Breast epithelium (tissue), 3 donors: ENCODE results near the gene DPYSL3.

Source experiments
- POLR2AphosphoS5 ChIP-seq, 3 donors: sonication (generic); formaldehyde crosslinking; IDR thresholded peaks; one replicate each; pipeline ENCODE4 v1.6.1; 2017; ENCODE audit warnings: antibody characterized with exemption in 3 of 3
- TF ChIP-seq, protein P1 (sequence below), 3 donors: fragments of 450-650 bp; IDR thresholded peaks; one replicate each; pipeline ENCODE4 v1.5.1; 2016 to 2017; ENCODE audit warnings: antibody characterized with exemption in 3 of 3, mild to moderate bottlenecking in 3 of 3, moderate library complexity in 3 of 3

DNA sequence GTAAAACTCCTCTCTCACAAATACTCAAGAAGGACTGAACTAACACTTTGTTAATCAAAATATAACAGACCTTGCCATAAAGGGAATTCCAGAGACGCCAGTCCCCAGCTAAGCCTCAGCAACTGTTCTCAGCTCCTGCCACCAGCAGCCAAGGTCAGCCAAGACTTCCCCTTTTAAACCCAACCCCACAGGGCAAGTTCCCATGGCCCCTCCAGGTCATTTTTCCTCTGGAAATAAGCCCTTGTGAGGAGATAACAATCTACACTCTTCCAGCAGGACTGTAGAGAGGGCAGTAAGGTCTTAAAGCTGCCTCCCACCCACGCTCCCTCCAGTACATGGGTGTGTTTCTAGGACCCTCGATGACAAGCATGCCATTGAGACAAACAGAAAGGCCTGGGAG, 78.3 kb downstream of the DPYSL3 start:
- TF ChIP-seq, protein P1, sequence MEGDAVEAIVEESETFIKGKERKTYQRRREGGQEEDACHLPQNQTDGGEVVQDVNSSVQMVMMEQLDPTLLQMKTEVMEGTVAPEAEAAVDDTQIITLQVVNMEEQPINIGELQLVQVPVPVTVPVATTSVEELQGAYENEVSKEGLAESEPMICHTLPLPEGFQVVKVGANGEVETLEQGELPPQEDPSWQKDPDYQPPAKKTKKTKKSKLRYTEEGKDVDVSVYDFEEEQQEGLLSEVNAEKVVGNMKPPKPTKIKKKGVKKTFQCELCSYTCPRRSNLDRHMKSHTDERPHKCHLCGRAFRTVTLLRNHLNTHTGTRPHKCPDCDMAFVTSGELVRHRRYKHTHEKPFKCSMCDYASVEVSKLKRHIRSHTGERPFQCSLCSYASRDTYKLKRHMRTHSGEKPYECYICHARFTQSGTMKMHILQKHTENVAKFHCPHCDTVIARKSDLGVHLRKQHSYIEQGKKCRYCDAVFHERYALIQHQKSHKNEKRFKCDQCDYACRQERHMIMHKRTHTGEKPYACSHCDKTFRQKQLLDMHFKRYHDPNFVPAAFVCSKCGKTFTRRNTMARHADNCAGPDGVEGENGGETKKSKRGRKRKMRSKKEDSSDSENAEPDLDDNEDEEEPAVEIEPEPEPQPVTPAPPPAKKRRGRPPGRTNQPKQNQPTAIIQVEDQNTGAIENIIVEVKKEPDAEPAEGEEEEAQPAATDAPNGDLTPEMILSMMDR (IDR thresholded peaks at IDR 0.05): no peak
- TF ChIP-seq POLR2AphosphoS5 (IDR thresholded peaks at IDR 0.05): no peak
